Cardiac septum (tissue), 1 donor: ENCODE results near the gene SYT2. TPM values are rescaled to one million over a fixed set of nuclear protein-coding genes. Genes with fewer than 3 reads are reported as not detected.
"Not testable (repeated sequence)": the region's sequence is repeated elsewhere in the genome, so short reads cannot be mapped to it uniquely, and the experiment has no call there.

Source experiments
- DNase-seq: peaks from one replicate; pipeline ENCODE4 v3.0.0-alpha.2; 2020; ENCODE audit warnings: low spot score
- intact Hi-C: fragments of 100-400 bp; cut with DNase I; formaldehyde crosslinking; loops from one replicate; pipeline ENCODE4 v1.14.0; 2022
- total RNA-seq: library from RNA; stranded (reverse); fragmentation: NEBNext Ultra II Directional; extraction: Animal tissue kit (Norgen Biotek cat#: 25700); gene quantifications from one replicate; pipeline ENCODE4 v1.2.1, GENCODE V29; 2021
- donor health status: DM: no; HTN: no; CAD: no.

Gene SYT2
- total RNA-seq, 1 donor from 2014 or later = not detected

- intact Hi-C loops = loop anchor here (5.0 kb wide), 1 partner anchor 37 kb away; no protein-coding TSS in a partner anchor
- not testable (repeated sequence) for DNase-seq
Observed at GRCh38 chr1:202614363-202615207, 95.7 kb downstream of the SYT2 start.

DNA sequence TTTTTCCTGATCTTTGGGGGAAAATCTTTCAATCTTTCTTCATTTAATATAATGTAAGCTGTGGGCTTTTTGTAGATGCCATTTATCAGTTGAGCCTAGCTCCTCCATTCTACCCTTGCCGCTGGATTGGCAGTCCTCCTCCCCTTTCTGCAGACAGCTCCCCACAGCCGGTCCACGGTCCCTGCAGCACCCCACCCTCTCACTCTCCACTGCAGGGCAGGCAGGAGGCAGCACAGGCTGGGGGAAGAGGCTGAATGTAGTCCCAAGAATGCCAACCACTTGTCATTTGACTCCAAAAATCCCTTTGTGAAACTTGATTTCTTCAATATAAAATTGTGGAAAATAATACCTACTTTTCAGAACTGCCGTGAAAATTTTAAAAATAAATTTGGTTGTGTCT, 96.7 kb downstream of the SYT2 start:
- intact Hi-C loops = no loop called here
- DNase-seq = no peak

DNA sequence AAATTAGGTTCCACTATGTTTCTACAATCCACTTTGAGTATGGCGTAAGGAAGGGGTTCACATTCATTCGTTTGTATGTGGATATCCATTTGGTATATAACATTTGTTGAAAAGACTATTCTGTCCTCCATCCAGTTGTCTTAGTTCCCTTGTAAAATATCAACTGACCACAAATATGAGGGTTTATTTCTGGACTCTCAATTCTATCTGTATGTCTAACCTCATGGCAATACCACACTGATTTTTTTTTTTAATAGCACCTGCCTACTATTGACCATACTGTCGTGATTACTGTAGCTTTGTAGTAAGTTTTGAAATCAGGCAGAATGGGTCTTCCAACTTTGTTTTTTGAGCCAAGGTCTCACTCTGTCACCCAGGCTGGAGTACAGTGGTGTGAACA, 98.2 kb downstream of the SYT2 start:
- DNase-seq, intact Hi-C loops: not testable (repeated sequence)

DNA sequence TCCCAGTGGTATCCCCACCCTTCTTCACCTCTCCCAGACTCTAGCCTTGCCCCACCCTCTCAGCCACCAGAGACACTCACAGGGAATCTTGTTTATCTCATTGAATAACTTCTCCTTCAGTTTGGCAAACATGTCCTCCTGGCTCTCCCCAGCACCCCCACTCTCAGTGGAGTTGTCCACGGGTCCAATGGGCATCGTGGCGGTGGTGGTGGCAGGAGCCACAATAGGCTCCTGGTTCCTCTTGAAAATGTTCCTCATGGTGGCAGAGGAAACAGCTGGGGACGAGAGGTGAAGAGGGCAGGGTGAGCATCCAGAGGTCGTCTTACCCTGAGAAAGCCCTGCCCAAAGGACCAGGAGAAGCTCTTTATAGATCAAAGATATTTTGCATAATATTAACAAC, 104.7 kb downstream of the SYT2 start:
- intact Hi-C loops = no loop called here
- DNase-seq = no peak

GRCh38 chr1:202603435-202603834, 106.8 kb downstream of the SYT2 start:
- no peak for DNase-seq
- intact Hi-C loops = no loop called here

GRCh38 chr1:202600432-202601041, 109.7 kb downstream of the SYT2 start:
- no peak for DNase-seq
- intact Hi-C loops = no loop called here

GRCh38 chr1:202599669-202600431, 110.4 kb downstream of the SYT2 start:
- DNase-seq = no peak
- intact Hi-C loops = loop anchor here (5.0 to 10.0 kb wide), 2 partner anchors 98 to 255 kb away; partner anchors contain the start of genes PPP1R12B and UBE2T

GRCh38 chr1:202597090-202597761, 113.0 kb downstream of the SYT2 start:
- intact Hi-C loops = loop anchor here (5.0 to 10.0 kb wide), 2 partner anchors 95 to 252 kb away; partner anchors contain the start of genes PPP1R12B and UBE2T

DNA sequence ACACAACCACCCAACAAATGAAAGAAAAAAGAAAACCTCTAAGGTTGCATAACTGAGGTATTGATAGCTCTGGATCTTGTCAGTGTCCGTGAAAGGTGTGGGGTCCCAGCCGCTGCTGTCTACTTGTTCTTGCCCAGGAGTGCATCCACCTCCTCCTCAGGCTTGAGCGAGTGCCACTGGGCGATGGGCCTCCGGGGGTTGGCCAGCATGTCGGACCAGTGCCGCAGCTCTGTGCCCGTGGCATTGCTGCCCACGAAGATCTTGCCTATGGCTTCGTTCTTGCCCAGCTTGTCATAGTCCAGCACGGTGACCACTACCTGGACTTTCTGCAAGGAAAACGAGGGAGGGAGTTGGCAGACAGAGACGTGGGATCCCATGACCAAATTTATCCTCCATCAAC, 113.6 kb downstream of the SYT2 start:
- no peak for DNase-seq
- intact Hi-C loops = loop anchor here (5.0 to 10.0 kb wide), 2 partner anchors 94 to 252 kb away; partner anchors contain the start of genes PPP1R12B and UBE2T

More at GRCh38 chr1:202597090-202597761, 113.0 kb downstream of the SYT2 start:
- no peak for DNase-seq

GRCh38 chr1:202593845-202594244, 116.4 kb downstream of the SYT2 start:
- intact Hi-C loops = loop anchor here (10.0 kb wide), 1 partner anchor 249 kb away; the partner anchor contains the start of genes PPP1R12B and UBE2T
- DNase-seq = no peak

DNA sequence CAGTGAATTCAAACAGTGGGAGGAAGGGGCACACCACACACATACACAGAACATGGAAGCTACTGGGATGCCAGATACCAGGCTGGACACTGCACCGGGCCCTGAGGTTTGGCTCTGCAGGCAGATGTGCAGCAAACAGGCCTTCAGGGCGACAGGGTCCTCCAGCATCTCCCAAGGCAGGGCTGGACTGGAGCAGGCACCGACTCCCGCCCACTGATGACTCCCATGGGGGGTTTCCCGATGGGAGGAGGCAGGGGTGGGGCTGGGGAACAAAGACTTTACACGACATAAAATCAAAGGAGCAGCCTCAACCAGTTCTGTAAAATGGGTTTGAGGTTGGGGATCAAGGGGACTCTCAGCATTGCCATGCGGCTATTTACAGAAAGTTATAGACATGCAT, 118.1 kb downstream of the SYT2 start:
- intact Hi-C loops = loop anchor here (10.0 kb wide), 1 partner anchor 247 kb away; the partner anchor contains the start of genes PPP1R12B and UBE2T
- DNase-seq = no peak

- intact Hi-C loops = loop anchor here (10.0 kb wide), 1 partner anchor 247 kb away; the partner anchor contains the start of genes PPP1R12B and UBE2T
- DNase-seq = no peak
Observed at GRCh38 chr1:202591515-202591914, 118.7 kb downstream of the SYT2 start.

- no peak for DNase-seq
- intact Hi-C loops = loop anchor here (10.0 kb wide), 1 partner anchor 246 kb away; the partner anchor contains the start of genes PPP1R12B and UBE2T
Observed at GRCh38 chr1:202590975-202591411, 119.3 kb downstream of the SYT2 start.

- no peak for DNase-seq
- intact Hi-C loops = loop anchor here (10.0 kb wide), 1 partner anchor 245 kb away; the partner anchor contains the start of genes PPP1R12B and UBE2T
Observed at GRCh38 chr1:202590126-202590525, 120.1 kb downstream of the SYT2 start.

DNA sequence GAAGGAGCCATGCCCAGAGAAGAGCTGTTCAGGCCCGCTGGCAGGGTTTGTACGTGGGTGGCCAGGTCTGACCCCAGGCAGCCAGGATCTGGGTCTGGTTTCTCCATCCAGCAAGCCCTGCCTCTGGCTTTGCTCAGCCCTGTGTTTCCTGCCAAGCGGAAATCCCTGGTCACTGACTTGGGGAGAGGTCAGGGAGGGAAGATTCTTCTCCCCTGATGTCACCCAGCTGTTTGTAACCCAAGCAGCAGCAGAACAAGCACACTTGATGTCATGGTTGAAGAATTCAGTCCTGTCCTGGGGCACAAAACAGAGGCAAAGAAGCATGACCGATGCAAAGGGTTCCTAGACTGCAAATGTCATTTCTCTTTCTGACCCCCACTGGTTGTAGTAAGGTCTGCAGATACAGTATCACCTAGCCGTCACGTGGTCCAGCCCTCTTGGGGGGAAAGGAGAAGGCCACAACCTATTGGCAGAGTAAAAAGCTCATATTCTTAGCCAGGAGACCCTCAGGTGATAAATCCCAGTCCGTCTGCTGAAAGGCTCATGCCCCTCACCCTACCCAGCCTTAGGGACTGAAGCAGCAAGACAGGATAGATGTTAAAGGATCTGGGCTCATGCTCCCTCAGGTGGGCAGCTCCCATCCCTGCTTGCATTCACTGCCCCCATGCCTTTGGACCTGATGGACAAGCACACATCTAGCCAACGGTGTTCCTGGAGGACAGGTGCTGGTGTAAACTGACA, 120.9 kb downstream of the SYT2 start:
- intact Hi-C loops = no loop called here
- peak; percentile 93 for DNase-seq

DNA sequence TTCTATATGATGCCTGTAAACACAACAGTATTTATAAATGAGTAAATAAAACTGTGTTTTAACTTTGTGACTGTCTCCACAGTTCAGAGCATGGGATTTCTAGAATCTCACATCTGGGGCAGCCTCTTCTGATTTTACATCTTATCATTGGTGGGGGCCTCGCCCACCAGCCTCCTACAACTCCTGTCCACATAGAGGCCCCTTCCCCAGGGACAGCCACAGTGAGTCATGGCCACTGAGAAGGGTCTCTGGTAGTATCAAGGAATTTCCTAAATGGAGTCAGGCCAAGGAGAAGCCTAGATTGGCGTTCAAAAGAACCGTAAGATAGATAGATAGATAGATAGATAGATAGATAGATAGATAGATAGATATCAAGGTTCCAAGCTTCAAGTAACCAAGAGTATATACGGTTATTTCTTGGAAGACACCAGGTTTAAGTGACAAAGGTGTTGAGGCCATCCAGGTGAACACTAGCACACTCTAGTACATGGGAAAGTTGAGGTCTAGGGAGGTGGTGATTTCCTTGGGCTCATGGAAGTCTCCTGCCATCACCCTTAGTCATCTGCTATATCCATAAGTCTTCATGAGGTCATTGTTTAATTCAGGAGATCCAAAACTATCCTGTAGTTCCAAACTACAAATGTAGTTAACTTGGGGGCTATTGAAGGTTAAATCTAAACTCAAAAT, 121.6 kb downstream of the SYT2 start:
- DNase-seq = no peak
- intact Hi-C loops = no loop called here

- DNase-seq = no peak
- intact Hi-C loops = no loop called here
Observed at GRCh38 chr1:202587859-202588485, 122.3 kb downstream of the SYT2 start.
